Epithelial cell of esophagus (primary cell): ENCODE measurements around the gene ATRIP.

Source experiments
- DNase-seq: peaks from one replicate; pipeline ENCODE4 v3.0.0; 2010; ENCODE audit warnings: low read depth
- H3K4me3 ChIP-seq: 2 replicates; pipeline ENCODE4 v1.5.1; 2011; ENCODE audit warnings: mild to moderate bottlenecking, low read length, control low read depth
- TF ChIP-seq, protein P1 (sequence below): IDR thresholded peaks from 2 replicates; pipeline ENCODE4 v1.5.1; 2011; ENCODE audit warnings: low read depth, mild to moderate bottlenecking, low read length, control low read depth, inconsistent platforms; ENCODE audit not compliant: insufficient read depth; ENCODE audit errors: missing control alignments

ATRIP gene

DNA sequence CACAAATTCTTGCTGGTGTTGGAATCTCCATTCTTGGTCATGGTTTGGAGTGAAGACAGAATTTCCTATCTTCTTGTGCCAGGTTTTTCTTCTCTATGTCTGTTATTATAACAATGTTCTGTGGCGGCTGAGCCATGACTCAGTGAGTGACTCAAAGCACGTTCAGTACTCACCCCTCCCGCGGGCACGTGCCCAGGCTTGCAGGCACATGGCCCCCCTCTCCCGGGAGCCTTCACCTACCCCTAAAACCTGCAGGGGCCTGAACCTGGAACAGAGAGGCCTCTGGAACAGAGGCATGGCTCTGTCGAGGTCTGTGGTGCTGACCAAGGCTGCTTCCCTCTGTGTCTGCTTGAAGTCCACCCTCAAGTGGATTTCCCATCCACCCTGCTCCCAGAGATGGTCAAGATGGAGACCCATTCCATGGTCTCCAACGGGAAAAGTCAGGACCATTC lies 44.2 kb upstream of the ATRIP start:
- TF ChIP-seq, protein P1, sequence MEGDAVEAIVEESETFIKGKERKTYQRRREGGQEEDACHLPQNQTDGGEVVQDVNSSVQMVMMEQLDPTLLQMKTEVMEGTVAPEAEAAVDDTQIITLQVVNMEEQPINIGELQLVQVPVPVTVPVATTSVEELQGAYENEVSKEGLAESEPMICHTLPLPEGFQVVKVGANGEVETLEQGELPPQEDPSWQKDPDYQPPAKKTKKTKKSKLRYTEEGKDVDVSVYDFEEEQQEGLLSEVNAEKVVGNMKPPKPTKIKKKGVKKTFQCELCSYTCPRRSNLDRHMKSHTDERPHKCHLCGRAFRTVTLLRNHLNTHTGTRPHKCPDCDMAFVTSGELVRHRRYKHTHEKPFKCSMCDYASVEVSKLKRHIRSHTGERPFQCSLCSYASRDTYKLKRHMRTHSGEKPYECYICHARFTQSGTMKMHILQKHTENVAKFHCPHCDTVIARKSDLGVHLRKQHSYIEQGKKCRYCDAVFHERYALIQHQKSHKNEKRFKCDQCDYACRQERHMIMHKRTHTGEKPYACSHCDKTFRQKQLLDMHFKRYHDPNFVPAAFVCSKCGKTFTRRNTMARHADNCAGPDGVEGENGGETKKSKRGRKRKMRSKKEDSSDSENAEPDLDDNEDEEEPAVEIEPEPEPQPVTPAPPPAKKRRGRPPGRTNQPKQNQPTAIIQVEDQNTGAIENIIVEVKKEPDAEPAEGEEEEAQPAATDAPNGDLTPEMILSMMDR = no peak
- H3K4me3 ChIP-seq = no peak overlapping the region
- DNase-seq = peak; percentile 97

DNA sequence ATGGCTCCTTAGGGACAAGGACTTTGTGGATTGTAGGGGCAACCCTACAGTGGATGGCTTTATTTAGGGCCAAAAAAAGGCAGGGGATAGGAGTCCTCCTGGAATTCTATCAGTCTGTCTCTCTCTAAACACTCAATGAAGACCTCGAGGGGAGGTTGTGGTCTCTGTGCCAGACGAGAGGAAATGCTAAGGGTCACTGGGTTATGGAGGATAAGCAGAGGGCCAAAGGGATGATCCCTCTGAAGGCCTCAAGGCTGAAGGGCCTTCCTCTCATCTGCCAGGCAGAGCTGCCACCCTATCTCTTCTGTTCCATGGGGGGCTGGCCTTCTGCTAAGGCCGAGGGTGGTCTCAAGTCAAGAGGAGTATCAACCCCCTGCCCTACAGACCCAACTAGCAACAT lies 43.6 kb upstream of the ATRIP start:
- no peak overlapping the region for H3K4me3 ChIP-seq
- TF ChIP-seq, protein P1 = no peak
- no peak for DNase-seq

DNA sequence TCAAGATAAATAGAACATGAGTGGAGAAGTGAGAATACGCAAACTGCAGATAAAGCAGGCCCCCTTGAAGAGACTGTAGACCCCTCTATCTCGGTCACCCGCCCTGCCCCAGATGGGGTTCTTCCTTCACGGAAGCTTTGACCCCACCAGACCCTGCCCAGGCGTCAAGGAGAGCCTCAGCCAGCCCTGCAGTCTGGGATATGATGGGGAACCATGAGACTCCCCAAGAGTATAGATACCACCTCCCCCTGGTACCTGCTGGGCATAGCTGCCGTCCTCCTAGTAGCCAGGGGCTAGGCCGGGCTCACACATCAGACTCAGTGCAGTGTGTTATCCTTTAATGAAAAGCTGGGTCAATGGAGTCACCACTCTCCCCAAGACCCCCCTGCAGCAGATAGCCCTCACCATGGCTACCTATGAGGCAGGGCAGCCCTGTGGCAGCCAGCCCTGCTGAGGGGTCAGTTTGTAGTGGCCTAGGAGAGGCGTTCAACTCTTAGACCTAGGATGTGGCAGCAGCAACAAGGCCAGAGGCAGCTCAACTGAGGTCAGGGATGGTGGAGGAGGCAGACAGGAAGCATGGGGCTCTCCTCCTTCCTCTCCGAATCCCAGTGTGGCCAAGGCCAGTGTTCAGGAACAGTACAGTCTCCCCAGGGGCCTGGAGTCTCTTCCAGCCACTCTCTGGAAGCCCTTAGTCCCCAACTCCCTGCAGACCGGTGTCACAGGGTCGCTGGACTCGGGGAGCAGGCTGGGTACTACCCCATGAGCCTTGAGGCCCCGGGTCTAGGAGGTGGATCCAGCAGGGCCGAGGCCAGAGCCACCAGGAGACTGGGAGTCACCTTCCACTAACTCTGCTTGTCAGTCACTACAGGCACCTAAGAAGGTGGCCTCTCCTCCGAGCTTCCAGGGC lies 42.8 kb upstream of the ATRIP start:
- DNase-seq = no peak
- TF ChIP-seq, protein P1 = no peak
- H3K4me3 ChIP-seq = no peak overlapping the region

DNA sequence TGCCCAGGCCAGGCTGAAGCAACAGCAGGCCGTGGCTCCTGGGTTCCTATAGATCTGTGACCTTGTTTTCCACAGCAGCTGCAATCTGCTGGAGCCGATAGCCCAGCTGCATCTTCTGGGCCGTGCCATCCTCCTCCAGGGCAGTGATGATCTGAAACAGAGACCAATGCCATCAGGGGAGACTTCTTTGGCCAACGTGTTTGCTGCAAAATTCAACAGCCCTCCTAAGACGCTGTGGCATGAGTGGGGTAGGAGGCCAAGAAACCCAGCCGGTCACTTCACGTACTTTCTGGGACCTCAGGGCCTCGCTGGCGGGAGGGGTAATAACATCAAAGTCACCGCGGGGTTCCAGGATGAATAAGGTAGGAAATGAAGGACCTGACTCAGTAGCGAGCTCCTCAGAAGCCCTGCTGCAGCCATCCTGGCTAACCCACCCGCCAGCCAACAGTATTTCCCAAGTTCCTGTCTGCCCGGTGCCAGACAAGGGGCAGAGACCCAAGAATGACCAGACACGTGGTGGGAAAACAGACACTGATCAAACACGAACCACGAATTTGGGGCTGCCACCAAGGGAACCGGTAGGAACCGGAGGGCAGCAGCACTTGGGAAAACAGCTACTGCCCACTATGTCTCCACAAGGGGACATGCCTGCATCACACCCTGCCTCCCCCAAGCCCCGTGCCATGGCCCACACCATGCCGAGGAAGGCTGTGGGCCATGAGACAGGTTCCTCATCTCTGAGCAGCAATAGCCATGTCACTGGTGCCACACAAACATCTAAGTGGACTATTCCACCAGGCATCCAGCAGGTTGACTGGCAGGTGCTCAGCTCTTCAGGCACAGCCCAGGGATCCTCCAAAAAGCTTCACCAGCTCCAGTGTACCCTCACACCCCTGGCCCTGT lies 41.8 kb upstream of the ATRIP start:
- H3K4me3 ChIP-seq = no peak overlapping the region
- TF ChIP-seq, protein P1 = no peak
- DNase-seq = no peak

DNA sequence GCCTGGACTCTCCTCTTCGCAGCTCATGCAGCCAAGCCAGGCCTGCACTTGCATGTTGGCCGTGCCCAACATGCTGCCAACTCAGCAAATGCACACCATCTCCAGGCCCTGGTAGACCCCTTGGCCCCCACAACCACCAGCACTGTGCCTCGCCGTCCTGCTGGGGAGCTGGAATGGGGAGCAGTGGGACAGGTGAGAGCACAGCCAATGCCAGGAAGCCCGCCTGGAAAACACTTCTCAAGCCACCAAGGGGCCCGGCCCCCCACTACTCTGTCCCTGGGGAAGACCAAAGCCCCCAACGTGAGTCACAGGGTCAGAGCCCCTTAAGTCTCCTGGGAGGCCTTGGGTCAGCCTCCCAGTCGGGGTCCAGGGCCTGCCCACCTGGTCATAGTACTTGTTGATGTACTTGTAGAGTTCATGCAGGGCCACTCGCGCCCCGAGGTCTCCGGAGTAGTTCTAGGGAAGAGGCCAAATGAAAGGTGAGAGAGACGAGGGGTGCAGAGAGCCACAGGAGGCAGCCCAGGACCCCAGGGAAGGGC lies 41.1 kb upstream of the ATRIP start:
- DNase-seq = no peak
- no peak overlapping the region for H3K4me3 ChIP-seq
- TF ChIP-seq, protein P1 = no peak

DNA sequence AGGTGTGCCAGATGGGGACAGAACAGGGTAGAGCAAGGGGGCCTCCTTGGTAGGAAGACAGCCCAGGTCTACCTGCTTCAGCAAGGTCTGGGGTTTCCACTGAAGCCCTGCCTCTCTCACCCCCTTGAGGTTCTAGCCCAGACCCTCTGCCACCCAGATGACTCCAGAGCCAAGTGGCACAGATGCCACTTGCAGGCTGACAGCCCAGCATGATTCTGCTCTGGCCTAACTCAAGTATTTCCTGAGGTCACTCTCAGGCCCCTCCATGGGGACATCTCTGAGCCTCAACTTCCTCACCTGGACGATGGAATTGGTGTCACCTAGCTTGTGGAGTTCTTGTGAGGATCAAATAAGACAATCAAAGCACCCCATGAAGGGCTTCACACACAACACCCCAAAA lies 40.6 kb upstream of the ATRIP start:
- DNase-seq = no peak
- TF ChIP-seq, protein P1 = no peak
- H3K4me3 ChIP-seq = no peak overlapping the region
